NCI-H510A (cell line): ENCODE data around the gene TMEM154.

ENCODE experiments used
- DNase-seq: peaks from one replicate; lab custom pipeline; 2025; lab: John Stamatoyannopoulos, UW

Gene TMEM154

GRCh38 chr4:152696764-152697261, 17.0 kb upstream of the TMEM154 start:
- no peak for DNase-seq

GRCh38 chr4:152693871-152694270, 14.1 kb upstream of the TMEM154 start:
- no peak for DNase-seq

GRCh38 chr4:152691761-152692160, 12.0 kb upstream of the TMEM154 start:
- DNase-seq: no peak

- peak; percentile 12 for DNase-seq
Measured at GRCh38 chr4:152690706-152691651, 11.2 kb upstream of the TMEM154 start.

DNA sequence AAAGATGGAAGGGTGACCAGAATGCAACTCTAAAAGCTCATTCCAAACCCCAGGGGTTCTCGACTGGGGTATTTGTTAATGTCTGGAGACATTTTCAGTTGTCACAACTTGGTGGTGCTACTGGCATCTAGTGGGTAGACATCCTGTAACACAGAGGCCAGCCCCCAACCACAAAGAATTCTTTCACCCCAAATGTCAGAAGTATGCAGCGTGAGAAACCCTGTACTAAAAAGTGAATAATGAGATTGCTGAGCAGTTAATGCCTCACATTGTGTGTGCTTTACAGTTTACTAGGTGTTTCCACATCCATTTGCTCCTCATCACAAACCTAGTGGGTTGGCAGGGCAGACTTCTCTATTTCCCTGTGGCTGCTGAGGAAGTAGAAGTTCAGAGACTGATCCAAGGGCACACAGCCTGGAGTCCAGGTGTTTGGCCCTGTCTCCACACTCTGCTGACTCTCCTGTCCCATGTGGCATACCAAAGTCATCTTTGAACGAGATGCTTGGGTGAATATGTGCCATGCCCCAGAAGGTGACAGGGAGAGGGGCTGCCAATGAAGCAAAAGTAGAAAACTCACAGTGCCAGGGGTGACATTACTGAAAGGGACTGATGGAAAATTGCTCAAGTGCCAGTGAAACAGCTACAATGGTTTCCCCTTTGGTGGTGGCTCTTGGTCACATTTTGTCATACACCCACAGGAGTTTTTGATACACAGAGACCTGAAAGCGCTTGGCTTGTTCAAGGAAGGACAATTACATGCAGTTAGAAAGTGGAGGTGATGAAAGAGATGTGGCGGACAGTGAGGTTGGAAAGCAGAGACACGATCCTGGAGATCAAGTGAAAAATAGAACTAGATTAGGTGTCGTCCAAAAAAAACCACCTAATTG, 10.1 kb upstream of the TMEM154 start:
- DNase-seq: no peak

- DNase-seq: no peak
Measured at GRCh38 chr4:152687974-152688599, 8.3 kb upstream of the TMEM154 start.

GRCh38 chr4:152686452-152687013, 6.7 kb upstream of the TMEM154 start:
- DNase-seq: no peak

DNA sequence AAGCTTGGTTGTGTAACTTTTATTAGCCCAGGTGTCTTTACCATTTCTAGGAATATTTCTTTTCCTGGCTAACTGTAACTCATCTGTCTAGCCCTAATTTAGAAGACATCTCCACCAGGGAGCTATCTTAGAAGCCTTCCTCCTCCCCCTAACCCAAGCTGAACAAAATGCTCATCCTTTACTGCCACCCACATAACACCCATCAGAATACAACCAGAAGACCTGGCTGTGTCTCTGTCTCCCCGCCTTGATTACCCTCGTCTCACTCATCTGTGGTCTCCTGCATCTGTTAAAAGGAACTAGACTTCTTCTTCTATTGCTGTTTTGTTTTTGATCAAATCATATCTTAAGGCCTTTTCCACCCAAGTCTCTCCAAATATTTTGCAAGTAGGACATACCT, 4.8 kb upstream of the TMEM154 start:
- DNase-seq: no peak

- no peak for DNase-seq
Measured at GRCh38 chr4:152684007-152684406, 4.2 kb upstream of the TMEM154 start.

DNA sequence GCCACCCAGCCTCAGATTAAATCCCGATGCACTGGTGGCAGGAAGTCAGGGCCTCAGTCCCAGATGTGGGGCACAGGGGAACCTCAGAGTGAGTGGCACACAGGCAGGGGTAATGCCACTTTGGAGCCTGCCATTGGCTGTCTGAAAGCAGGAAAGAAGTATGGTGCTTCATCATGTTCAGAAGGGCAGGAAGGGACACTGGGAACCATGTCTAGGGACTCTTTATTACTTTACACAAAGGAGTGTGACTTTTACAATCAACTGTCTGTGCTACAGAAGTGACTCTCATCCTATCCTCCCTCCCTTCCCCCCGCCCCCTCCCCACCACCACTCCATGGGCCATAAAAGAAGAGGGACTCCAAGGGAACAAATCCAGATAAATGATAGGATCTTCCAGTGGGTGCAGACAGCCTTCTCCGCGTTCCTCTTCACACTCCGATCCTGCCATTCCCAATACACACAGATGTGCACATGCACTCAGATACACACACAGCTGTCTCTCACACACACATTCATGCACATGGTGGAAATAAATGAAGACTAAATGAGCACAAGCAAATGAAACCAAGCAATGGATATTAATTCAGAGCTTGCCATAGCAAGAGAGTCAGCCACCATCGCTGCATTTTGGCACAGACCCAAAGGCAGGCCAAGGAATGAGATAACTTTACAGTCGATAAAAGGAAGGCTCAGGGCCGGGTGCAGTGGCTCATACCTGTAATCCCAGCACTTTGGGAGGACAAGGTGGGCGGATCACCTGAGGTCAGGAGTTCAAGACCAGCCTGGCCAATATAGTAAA, 2.5 kb upstream of the TMEM154 start:
- no peak for DNase-seq

DNA sequence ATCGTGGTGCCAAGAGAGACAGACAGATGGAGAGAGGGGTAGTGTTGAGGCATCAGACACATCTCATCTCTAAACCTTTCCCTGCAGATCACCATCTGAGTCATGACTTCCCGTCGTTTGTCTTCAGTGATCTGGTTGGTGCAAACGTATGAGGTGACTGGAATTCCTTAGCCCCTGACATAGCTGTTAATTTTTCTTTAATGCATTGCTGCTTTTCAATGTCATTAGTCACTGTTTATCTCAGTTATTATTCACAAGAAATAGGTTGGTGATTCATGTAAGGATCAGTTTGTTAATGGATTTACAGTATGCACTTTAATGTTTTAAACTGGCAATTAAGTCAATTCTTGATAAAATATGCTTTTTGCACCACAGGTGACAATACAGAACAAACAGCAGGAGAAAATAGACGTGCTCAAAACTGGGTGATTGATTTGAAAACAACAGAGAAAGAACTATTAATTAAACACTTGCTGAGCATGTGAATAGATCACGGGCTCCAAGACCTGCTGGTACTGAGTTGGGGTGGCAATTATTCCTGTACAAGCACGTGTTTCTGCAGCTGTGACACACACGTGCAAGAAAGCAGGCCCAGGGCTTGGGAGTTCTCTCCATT, 1.3 kb upstream of the TMEM154 start:
- DNase-seq: no peak

DNA sequence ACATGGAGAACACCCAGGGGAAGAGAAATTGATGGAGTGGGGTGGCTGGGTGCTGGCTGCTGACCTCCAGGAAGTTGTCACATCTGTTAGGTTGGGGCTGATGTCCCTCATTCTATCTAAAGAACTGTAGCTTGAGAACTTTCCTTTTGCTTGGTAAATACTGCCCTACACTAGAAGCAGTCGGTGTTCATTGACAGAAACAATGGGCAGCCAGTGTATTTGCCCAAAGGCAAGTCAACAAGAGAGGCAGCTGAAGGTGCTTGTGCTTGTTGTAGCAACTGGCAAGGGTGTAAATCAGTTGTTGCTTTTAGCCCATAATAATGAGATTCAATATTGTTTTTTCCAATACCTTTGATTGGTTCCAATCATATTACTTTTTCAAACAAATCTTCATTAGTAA, 956 bp downstream of the TMEM154 start:
- peak; percentile 7 for DNase-seq

DNA sequence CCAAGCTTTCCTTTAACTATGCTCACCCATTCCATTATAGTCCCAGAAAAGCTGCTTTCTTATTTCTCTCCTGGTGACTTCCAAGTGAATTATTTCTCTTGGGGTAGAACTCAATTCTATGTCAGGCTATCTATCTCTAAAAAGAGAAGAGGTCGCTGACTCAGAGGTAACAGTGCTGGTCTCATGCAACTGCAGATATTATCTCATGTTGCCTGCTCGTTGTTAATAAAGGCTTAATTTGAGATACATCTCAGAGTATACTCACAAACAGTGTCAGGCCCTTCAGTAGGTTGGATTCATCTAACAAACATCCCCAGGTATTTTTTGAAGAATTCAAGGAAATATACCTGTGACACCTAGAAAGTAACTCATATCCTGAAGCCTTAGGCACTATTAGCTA, 2.7 kb downstream of the TMEM154 start:
- no peak for DNase-seq

DNA sequence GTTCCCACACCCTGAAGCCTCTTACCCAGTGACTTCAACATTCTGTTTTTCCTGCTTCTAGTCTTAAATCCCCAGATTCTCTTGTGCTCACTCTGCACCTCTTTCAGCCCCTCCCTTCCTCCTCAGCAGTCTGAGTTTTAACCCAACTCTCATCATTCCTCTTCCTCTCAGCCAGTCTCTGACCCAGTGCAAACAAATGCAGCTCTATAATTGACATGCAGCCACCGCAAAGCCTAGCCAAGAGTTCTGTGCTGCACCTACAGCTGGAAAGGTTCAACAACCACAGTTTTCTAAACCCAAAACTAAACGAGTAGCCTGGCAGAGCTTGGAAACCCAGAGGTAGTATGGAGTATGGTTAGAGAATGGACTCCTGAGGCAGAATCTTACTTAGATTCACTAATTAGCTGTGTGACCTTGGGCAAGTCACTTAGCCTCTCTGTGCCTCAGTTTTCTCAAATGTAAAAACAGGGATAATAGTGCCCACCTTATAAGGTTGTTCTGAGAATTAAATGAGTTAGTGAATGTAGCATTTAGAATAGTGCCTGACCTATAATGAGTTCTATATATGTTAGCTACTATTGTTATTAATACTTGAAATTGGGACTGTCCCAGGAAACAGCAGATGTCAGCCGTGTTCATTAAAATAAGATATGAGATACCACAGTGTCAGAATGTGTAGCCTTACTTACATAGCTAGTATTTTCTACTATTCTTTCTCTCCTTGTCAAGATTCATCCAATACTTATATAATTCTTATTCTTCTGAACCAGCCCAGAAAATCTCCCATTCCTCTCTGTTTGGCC, 3.5 kb downstream of the TMEM154 start:
- DNase-seq: no peak

DNA sequence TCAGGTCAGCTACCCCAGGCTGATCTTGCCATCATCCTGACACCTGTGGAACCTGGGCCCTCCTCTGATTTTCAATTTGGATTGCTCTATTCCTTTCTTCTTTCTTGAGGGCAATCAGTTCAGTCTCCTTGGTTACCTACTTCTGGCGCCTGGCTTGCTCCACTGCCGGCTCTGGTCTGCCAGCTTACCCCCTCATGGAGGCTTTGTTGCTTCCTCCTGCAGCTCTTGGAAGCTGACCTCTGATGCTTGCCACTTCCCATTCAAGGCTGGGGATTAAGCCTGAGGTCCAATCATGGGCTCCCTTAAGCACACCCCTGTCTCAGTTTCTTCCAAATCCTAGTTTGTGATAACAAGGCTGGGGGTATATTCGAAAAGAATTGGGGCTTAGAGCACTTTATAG, 5.4 kb downstream of the TMEM154 start:
- DNase-seq: no peak

DNA sequence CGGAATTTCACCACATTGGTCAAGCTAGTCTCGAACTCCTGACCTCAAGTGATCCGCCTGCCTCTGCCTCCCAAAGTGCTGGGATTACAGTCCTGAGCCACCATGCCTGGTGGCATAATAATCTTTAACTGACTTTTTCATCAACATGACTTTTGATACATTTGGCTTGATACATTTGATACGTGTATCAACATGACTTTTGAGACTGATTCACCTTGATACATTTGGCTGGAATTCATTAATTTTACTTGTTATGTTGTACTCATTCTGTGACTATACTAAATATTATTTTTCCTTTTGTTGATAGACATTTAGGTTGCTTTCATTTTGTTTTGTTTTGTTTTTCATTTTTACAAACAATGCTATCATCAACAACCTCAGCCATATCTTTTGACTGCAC, 6.3 kb downstream of the TMEM154 start:
- DNase-seq: no peak

DNA sequence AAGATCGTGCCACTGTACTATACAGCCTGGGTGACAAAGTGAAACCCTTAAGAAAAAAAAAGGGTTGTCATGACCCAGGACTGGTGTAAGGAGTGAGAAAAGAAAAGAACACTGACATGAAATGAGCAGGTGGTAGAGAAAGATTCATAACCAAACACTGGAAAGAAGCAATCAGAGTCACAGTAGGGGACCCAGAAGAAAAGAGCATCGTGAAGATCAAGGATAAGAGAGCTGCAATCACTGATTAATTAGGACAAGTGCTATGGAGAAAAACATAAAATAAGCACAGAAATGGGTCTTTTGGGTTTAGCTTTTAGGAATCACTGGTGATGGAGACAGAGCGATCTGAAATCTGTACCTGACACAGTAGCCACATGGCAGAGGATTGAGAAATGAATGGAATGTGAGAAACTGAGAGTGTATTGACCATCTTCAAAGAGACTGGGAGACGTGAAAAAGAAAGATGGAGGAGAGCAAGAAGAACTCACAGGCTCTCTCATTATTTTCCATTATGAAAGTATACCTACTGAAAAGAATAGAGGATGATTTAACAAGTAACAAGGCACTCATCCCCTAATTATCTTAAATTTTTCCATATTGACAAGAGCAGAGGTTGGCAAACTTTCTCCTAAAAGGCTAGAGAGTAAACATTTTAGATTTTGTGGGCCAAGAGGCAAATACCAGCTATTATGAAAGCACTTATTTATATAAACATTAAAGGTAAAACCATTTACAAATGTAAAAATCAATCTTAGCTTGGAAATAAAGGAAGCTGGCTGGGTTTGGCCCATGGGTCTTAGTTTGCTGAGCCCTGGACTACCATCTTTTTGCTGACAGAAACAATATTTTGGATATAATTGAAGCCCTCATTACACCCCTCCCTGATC, 7.3 kb downstream of the TMEM154 start:
- DNase-seq: no peak

GRCh38 chr4:152668338-152668964, 11.3 kb downstream of the TMEM154 start:
- DNase-seq: no peak
